ENCODE measurements around the gene MAP10.

Gene MAP10

GRCh38 chr1:232812560-232812959, 7.3 kb downstream of the MAP10 start:
- no peak overlapping the region for H2BK120ac ChIP-seq (ENCODE audit: low read depth, low read length)
- H3K4me1 ChIP-seq (ENCODE audit: control insufficient read depth, low read depth, low read length): no peaks in the 10 kb centered on the region
- no peaks in the 10 kb centered on the region for H3K79me2 ChIP-seq (ENCODE audit: control insufficient read depth, insufficient read depth, low read length)
- no peak for DNase-seq
- no peaks in the 10 kb centered on the region for H3K27me3 ChIP-seq (ENCODE audit: insufficient read depth, low read length, poor library complexity)
- H4K8ac ChIP-seq (ENCODE audit: low read depth, low read length): no peak overlapping the region
- H3K4me3 ChIP-seq (ENCODE audit: low read length): no peak overlapping the region
- H4K5ac ChIP-seq (ENCODE audit: low read length): no peak overlapping the region
- no peaks in the 10 kb centered on the region for H3K79me1 ChIP-seq (ENCODE audit: low read length)
- no peak overlapping the region for H3K9ac ChIP-seq (ENCODE audit: low read length)
- no peak overlapping the region for H2AK5ac ChIP-seq (ENCODE audit: low read length)
- H3K18ac ChIP-seq (ENCODE audit: low read length): no peak overlapping the region
- H3K4ac ChIP-seq (ENCODE audit: low read depth, low read length): no peak overlapping the region
- no peak overlapping the region for H2BK5ac ChIP-seq (ENCODE audit: low read length)
- H3K36me3 ChIP-seq (ENCODE audit: control insufficient read depth, insufficient read depth, low read length): no peaks in the 10 kb centered on the region
- H2BK15ac ChIP-seq (replicated peaks; ENCODE audit: low read depth): no peak overlapping the region
- H3K56ac ChIP-seq (ENCODE audit: low read length): no peak overlapping the region
- H3K4me2 ChIP-seq (ENCODE audit: low read length): no peak overlapping the region
- no CpG with 5 or more reads among the region's 2 CpGs for WGBS (ENCODE audit: extremely low coverage, insufficient coverage, low lambda C conversion rate)
- H3K27ac ChIP-seq (ENCODE audit: low read depth, low read length): no peak overlapping the region
- H3K23ac ChIP-seq (ENCODE audit: low read length): no peak overlapping the region

DNA sequence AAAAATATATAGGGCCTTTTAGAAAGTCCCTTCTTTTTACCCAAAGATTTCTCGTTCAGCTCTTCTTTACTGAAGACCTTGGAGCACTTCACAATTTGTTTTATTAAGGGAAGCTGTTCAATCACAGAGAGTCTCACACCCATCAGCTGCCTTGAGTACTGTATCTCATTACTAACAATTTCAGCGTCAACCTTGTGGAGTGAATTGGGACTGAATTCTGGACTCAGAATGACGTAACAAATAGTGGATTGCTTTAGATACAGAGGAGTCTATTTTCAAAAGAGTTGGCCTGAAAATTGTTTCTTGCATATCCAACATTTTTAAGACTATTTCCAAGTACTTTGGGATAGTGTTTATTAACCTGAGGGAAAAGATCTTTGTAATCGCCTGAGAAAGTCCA, 7.9 kb downstream of the MAP10 start:
- Histone ChIP-seq H2BK15ac (replicated peaks; ENCODE audit: low read depth) (no peak overlapping the region), H3K4ac (ENCODE audit: low read depth, low read length) (no peak overlapping the region), H3K79me2 (ENCODE audit: control insufficient read depth, insufficient read depth, low read length) (no peaks in the 10 kb centered on the region), H4K5ac (ENCODE audit: low read length) (no peak overlapping the region), H3K4me2 (ENCODE audit: low read length) (no peak overlapping the region), H3K4me1 (ENCODE audit: control insufficient read depth, low read depth, low read length) (no peaks in the 10 kb centered on the region), H2BK120ac (ENCODE audit: low read depth, low read length) (no peak overlapping the region), H3K23ac (ENCODE audit: low read length) (no peak overlapping the region), H3K9ac (ENCODE audit: low read length) (no peak overlapping the region), H3K79me1 (ENCODE audit: low read length) (no peaks in the 10 kb centered on the region), H3K27me3 (ENCODE audit: insufficient read depth, low read length, poor library complexity) (no peaks in the 10 kb centered on the region), H3K27ac (ENCODE audit: low read depth, low read length) (no peak overlapping the region), H2BK5ac (ENCODE audit: low read length) (no peak overlapping the region), H3K56ac (ENCODE audit: low read length) (no peak overlapping the region), H3K4me3 (ENCODE audit: low read length) (no peak overlapping the region), H3K36me3 (ENCODE audit: control insufficient read depth, insufficient read depth, low read length) (no peaks in the 10 kb centered on the region), H4K8ac (ENCODE audit: low read depth, low read length) (no peak overlapping the region), H2AK5ac (ENCODE audit: low read length) (no peak overlapping the region), H3K18ac (ENCODE audit: low read length) (no peak overlapping the region)
- no peak for DNase-seq
- WGBS (ENCODE audit: extremely low coverage, insufficient coverage, low lambda C conversion rate): no CpG with 5 or more reads among the region's 4 CpGs

DNA sequence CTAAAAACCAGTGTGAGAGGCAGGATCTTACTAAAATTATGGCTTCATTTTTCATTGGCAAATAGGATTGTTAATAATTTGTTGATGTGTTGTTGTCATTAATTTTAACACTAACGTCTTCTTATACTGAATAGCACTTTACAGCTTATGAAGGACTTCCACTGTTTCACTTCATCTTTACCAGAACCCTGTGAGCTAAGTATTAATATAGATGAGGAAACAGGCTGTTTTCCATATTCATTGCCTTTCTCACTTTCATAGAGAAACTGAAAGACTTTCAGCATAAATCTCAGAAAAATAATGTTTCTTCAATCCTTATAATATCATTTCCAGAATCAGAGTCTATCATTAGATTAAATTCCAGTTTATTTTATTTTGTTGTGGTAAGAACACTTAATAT, 8.5 kb downstream of the MAP10 start:
- no peak overlapping the region for H3K18ac ChIP-seq (ENCODE audit: low read length)
- no peak overlapping the region for H3K4me2 ChIP-seq (ENCODE audit: low read length)
- H3K4me3 ChIP-seq (ENCODE audit: low read length): no peak overlapping the region
- H4K8ac ChIP-seq (ENCODE audit: low read depth, low read length): no peak overlapping the region
- H3K56ac ChIP-seq (ENCODE audit: low read length): no peak overlapping the region
- no peak for DNase-seq
- no peak overlapping the region for H2BK5ac ChIP-seq (ENCODE audit: low read length)
- H2BK120ac ChIP-seq (ENCODE audit: low read depth, low read length): no peak overlapping the region
- no peaks in the 10 kb centered on the region for H3K27me3 ChIP-seq (ENCODE audit: insufficient read depth, low read length, poor library complexity)
- H4K5ac ChIP-seq (ENCODE audit: low read length): no peak overlapping the region
- no peak overlapping the region for H2BK15ac ChIP-seq (replicated peaks; ENCODE audit: low read depth)
- H3K36me3 ChIP-seq (ENCODE audit: control insufficient read depth, insufficient read depth, low read length): no peaks in the 10 kb centered on the region
- no CpG with 5 or more reads among the region's 1 CpG for WGBS (ENCODE audit: extremely low coverage, insufficient coverage, low lambda C conversion rate)
- H3K27ac ChIP-seq (ENCODE audit: low read depth, low read length): no peak overlapping the region
- H3K4ac ChIP-seq (ENCODE audit: low read depth, low read length): no peak overlapping the region
- no peaks in the 10 kb centered on the region for H3K79me2 ChIP-seq (ENCODE audit: control insufficient read depth, insufficient read depth, low read length)
- H3K79me1 ChIP-seq (ENCODE audit: low read length): no peaks in the 10 kb centered on the region
- no peak overlapping the region for H2AK5ac ChIP-seq (ENCODE audit: low read length)
- H3K9ac ChIP-seq (ENCODE audit: low read length): no peak overlapping the region
- H3K23ac ChIP-seq (ENCODE audit: low read length): no peak overlapping the region
- H3K4me1 ChIP-seq (ENCODE audit: control insufficient read depth, low read depth, low read length): no peaks in the 10 kb centered on the region

DNA sequence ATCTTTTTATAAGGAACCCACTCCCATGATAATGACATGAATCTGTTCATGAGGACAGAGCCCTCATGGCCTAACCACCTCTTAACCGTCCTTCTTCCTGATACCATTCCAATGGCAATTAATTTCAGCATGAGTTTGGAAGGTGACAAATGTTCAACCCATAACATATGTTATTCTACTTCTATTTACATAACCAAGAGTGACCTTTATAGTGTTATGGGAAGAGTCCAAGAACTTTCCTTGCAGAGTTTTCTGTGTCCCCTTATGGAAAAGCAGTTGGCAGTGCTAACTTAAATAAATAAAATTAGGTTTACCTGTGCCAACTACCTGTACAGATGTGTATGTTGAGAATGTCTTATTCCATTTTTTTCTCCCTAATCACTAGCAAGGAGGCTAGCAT, 11.1 kb downstream of the MAP10 start:
- H3K79me2 ChIP-seq (ENCODE audit: control insufficient read depth, insufficient read depth, low read length): no peaks in the 10 kb centered on the region
- no peak overlapping the region for H2BK15ac ChIP-seq (replicated peaks; ENCODE audit: low read depth)
- no peak overlapping the region for H3K9ac ChIP-seq (ENCODE audit: low read length)
- no peaks in the 10 kb centered on the region for H3K4me1 ChIP-seq (ENCODE audit: control insufficient read depth, low read depth, low read length)
- no peaks in the 10 kb centered on the region for H3K36me3 ChIP-seq (ENCODE audit: control insufficient read depth, insufficient read depth, low read length)
- H2BK5ac ChIP-seq (ENCODE audit: low read length): no peak overlapping the region
- H2BK120ac ChIP-seq (ENCODE audit: low read depth, low read length): no peak overlapping the region
- H4K8ac ChIP-seq (ENCODE audit: low read depth, low read length): no peak overlapping the region
- H3K23ac ChIP-seq (ENCODE audit: low read length): no peak overlapping the region
- no peak overlapping the region for H3K4me3 ChIP-seq (ENCODE audit: low read length)
- WGBS (ENCODE audit: extremely low coverage, insufficient coverage, low lambda C conversion rate): no CpG with 5 or more reads among the region's 1 CpG
- H3K4ac ChIP-seq (ENCODE audit: low read depth, low read length): no peak overlapping the region
- H3K4me2 ChIP-seq (ENCODE audit: low read length): no peak overlapping the region
- no peak overlapping the region for H3K27ac ChIP-seq (ENCODE audit: low read depth, low read length)
- H4K5ac ChIP-seq (ENCODE audit: low read length): no peak overlapping the region
- H3K18ac ChIP-seq (ENCODE audit: low read length): no peak overlapping the region
- no peak overlapping the region for H3K56ac ChIP-seq (ENCODE audit: low read length)
- no peak overlapping the region for H2AK5ac ChIP-seq (ENCODE audit: low read length)
- H3K79me1 ChIP-seq (ENCODE audit: low read length): no peaks in the 10 kb centered on the region
- DNase-seq: no peak
- H3K27me3 ChIP-seq (ENCODE audit: insufficient read depth, low read length, poor library complexity): no peaks in the 10 kb centered on the region

- Histone ChIP-seq H2BK5ac (ENCODE audit: low read length) (no peak overlapping the region), H3K4ac (ENCODE audit: low read depth, low read length) (no peak overlapping the region), H4K8ac (ENCODE audit: low read depth, low read length) (no peak overlapping the region), H3K4me3 (ENCODE audit: low read length) (no peak overlapping the region), H3K79me1 (ENCODE audit: low read length) (no peaks in the 10 kb centered on the region), H3K56ac (ENCODE audit: low read length) (no peak overlapping the region), H3K27me3 (ENCODE audit: insufficient read depth, low read length, poor library complexity) (no peaks in the 10 kb centered on the region), H3K36me3 (ENCODE audit: control insufficient read depth, insufficient read depth, low read length) (no peaks in the 10 kb centered on the region), H3K4me1 (ENCODE audit: control insufficient read depth, low read depth, low read length) (no peaks in the 10 kb centered on the region), H3K18ac (ENCODE audit: low read length) (no peak overlapping the region), H3K4me2 (ENCODE audit: low read length) (no peak overlapping the region), H4K5ac (ENCODE audit: low read length) (no peak overlapping the region), H3K27ac (ENCODE audit: low read depth, low read length) (no peak overlapping the region), H2AK5ac (ENCODE audit: low read length) (no peak overlapping the region), H2BK15ac (replicated peaks; ENCODE audit: low read depth) (no peak overlapping the region), H3K9ac (ENCODE audit: low read length) (no peak overlapping the region), H3K23ac (ENCODE audit: low read length) (no peak overlapping the region), H2BK120ac (ENCODE audit: low read depth, low read length) (no peak overlapping the region), H3K79me2 (ENCODE audit: control insufficient read depth, insufficient read depth, low read length) (no peaks in the 10 kb centered on the region)
- no CpG with 5 or more reads among the region's 2 CpGs for WGBS (ENCODE audit: extremely low coverage, insufficient coverage, low lambda C conversion rate)
- DNase-seq: no peak
Observed at GRCh38 chr1:232818040-232818439, 12.8 kb downstream of the MAP10 start.

GRCh38 chr1:232820431-232820830, 15.2 kb downstream of the MAP10 start:
- H2BK120ac ChIP-seq (ENCODE audit: low read depth, low read length): no peak overlapping the region
- H3K27me3 ChIP-seq (ENCODE audit: insufficient read depth, low read length, poor library complexity): no peaks in the 10 kb centered on the region
- H3K4me2 ChIP-seq (ENCODE audit: low read length): no peak overlapping the region
- H4K5ac ChIP-seq (ENCODE audit: low read length): no peak overlapping the region
- no peak for DNase-seq
- H2AK5ac ChIP-seq (ENCODE audit: low read length): no peak overlapping the region
- H3K36me3 ChIP-seq (ENCODE audit: control insufficient read depth, insufficient read depth, low read length): no peaks in the 10 kb centered on the region
- H2BK15ac ChIP-seq (replicated peaks; ENCODE audit: low read depth): no peak overlapping the region
- H2BK5ac ChIP-seq (ENCODE audit: low read length): no peak overlapping the region
- no peaks in the 10 kb centered on the region for H3K79me2 ChIP-seq (ENCODE audit: control insufficient read depth, insufficient read depth, low read length)
- peak overlapping the region; percentile 9 for H3K23ac ChIP-seq (ENCODE audit: low read length)
- no peak overlapping the region for H3K9ac ChIP-seq (ENCODE audit: low read length)
- no peak overlapping the region for H3K56ac ChIP-seq (ENCODE audit: low read length)
- no peak overlapping the region for H3K18ac ChIP-seq (ENCODE audit: low read length)
- H3K4me1 ChIP-seq (ENCODE audit: control insufficient read depth, low read depth, low read length): no peaks in the 10 kb centered on the region
- H3K4me3 ChIP-seq (ENCODE audit: low read length): no peak overlapping the region
- no peak overlapping the region for H3K4ac ChIP-seq (ENCODE audit: low read depth, low read length)
- H3K79me1 ChIP-seq (ENCODE audit: low read length): no peaks in the 10 kb centered on the region
- no peak overlapping the region for H4K8ac ChIP-seq (ENCODE audit: low read depth, low read length)
- WGBS (ENCODE audit: extremely low coverage, insufficient coverage, low lambda C conversion rate): no CpG with 5 or more reads among the region's 1 CpG
- no peak overlapping the region for H3K27ac ChIP-seq (ENCODE audit: low read depth, low read length)
